Endothelial cell of umbilical vein (primary cell): ENCODE results near the gene IL1RL1. TPM values are rescaled to one million over a fixed set of nuclear protein-coding genes. Genes with fewer than 3 reads are reported as not detected.

ENCODE experiments used
- BruUV-seq: library from RNA; stranded (reverse); fragments of 400-500 nt; replicated peaks from 2 replicates; lab custom pipeline; 2021; lab: Mats Ljungman, UMichigan
- CTCF ChIA-PET: fragments of 300-600, 350-600 bp; sonication (Branson Sonifier 250); formaldehyde crosslinking; loops from one replicate; lab custom pipeline; 2021; ENCODE audit warnings: antibody characterized with exemption, inconsistent platforms; lab: Charles Lee
- POLR2A ChIA-PET: fragments of 300-600, 350-600 bp; sonication (Branson Sonifier 250); formaldehyde crosslinking; loops from one replicate; lab custom pipeline; 2021; ENCODE audit warnings: antibody characterized with exemption, inconsistent platforms; lab: Charles Lee
- DNase-seq: peaks from one replicate; pipeline ENCODE4 v3.0.0-alpha.2; 2011; ENCODE audit warnings: low read depth, low spot score
- FAIRE-seq: peaks from 2 replicates; lab custom pipeline; 2011; peaks lifted over from hg19 to GRCh38; lab: Jason Lieb, UNC
- H2AFZ ChIP-seq: 2 replicates; pipeline ENCODE4 v1.6.0; 2012; ENCODE audit warnings: low read depth, low read length, control low read depth, inconsistent platforms
- H3K27ac ChIP-seq: 2 replicates; pipeline ENCODE4 v1.5.1; 2011; ENCODE audit warnings: low read depth, mild to moderate bottlenecking, control low read depth, low read length, moderate library complexity; ENCODE audit not compliant: insufficient read depth
- H3K27me3 ChIP-seq, 2 experiments: 2 replicates each; pipeline versions ENCODE4 v1.6.0 to v1.6.1; 2011; ENCODE audit warnings: low read length in 2 of 2, mixed read lengths in 1 of 2; ENCODE audit not compliant: control insufficient read depth in 2 of 2, insufficient read depth in 2 of 2
- H3K36me3 ChIP-seq, 2 experiments: 2 replicates in 1 of 2; 3 replicates in 1 of 2; pipeline ENCODE4 v1.5.1; 2011; ENCODE audit warnings: low read length in 2 of 2, mild to moderate bottlenecking in 1 of 2, moderate library complexity in 1 of 2; ENCODE audit not compliant: control insufficient read depth in 2 of 2, insufficient read depth in 2 of 2; ENCODE audit errors: extremely low read depth in 1 of 2
- H3K4me1 ChIP-seq: 3 replicates; pipeline ENCODE4 v1.5.1; 2011; ENCODE audit warnings: mild to moderate bottlenecking, low read length; ENCODE audit not compliant: control insufficient read depth, insufficient read depth; ENCODE audit errors: extremely low read depth
- H3K4me2 ChIP-seq: 2 replicates; pipeline ENCODE4 v1.6.1; 2011; ENCODE audit warnings: low read length, control low read depth, mixed read lengths; ENCODE audit not compliant: insufficient read depth
- H3K4me3 ChIP-seq, 3 experiments: fragments of 200-600 bp in 1 of 3; sonication (generic), shearing (Covaris generic) in 1 of 3; replicated peaks in 1 of 3; 2 replicates each; pipeline ENCODE4 v1.5.1; 2011 to 2016; ENCODE audit warnings: control low read depth in 3 of 3, low read length in 3 of 3, mild to moderate bottlenecking in 2 of 3, inconsistent platforms in 1 of 3, low read depth in 1 of 3, moderate library complexity in 1 of 3; ENCODE audit not compliant: insufficient read depth in 1 of 3
- H3K79me2 ChIP-seq: 2 replicates; pipeline ENCODE4 v1.6.0; 2012; ENCODE audit warnings: low read length, inconsistent platforms; ENCODE audit not compliant: control insufficient read depth, insufficient read depth
- H3K9ac ChIP-seq: replicated peaks from 2 replicates; pipeline ENCODE3; 2011; ENCODE audit warnings: low read length, control low read depth; ENCODE audit not compliant: insufficient read depth; ENCODE audit errors: extremely low read depth
- H3K9me1 ChIP-seq: replicated peaks from 3 replicates; pipeline ENCODE4 v1.6.0; 2011; ENCODE audit warnings: mild to moderate bottlenecking, low read length; ENCODE audit not compliant: control insufficient read depth, insufficient read depth; ENCODE audit errors: extremely low read depth
- H3K9me3 ChIP-seq: replicated peaks from 2 replicates; pipeline ENCODE4 v1.5.1; 2012; ENCODE audit warnings: low read length, inconsistent platforms; ENCODE audit not compliant: control insufficient read depth, insufficient read depth
- H4K20me1 ChIP-seq: replicated peaks from 2 replicates; pipeline ENCODE3; 2011; ENCODE audit warnings: mild to moderate bottlenecking, low read length; ENCODE audit not compliant: control insufficient read depth, insufficient read depth; ENCODE audit errors: extremely low read depth
- CTCF ChIP-seq, 2 donors: IDR thresholded peaks; 1 replicate in 1 of 2; 2 replicates in 1 of 2; pipeline ENCODE4 v1.5.1; 2011; ENCODE audit warnings: low read length in 2 of 2, mild to moderate bottlenecking in 2 of 2, moderate library complexity in 2 of 2, control low read depth in 1 of 2, inconsistent platforms in 1 of 2, low read depth in 1 of 2; ENCODE audit not compliant: insufficient read depth in 1 of 2; ENCODE audit errors: extremely low read depth in 1 of 2
- EZH2 ChIP-seq: IDR thresholded peaks from 2 replicates; pipeline ENCODE4 v1.6.1; 2012; ENCODE audit warnings: borderline replicate concordance, low read depth, mild to moderate bottlenecking, moderate library complexity, low read length, inconsistent platforms; ENCODE audit not compliant: severe bottlenecking
- FOS ChIP-seq: IDR thresholded peaks from 2 replicates; pipeline ENCODE4 v1.6.1; 2011; ENCODE audit warnings: mild to moderate bottlenecking, low read length, moderate library complexity, borderline replicate concordance; ENCODE audit not compliant: insufficient read depth
- GATA2 ChIP-seq: IDR thresholded peaks from 2 replicates; pipeline ENCODE4 v1.7.0; 2011; ENCODE audit warnings: low read depth, mild to moderate bottlenecking, moderate library complexity, mixed read lengths, low read length; ENCODE audit not compliant: insufficient read length, insufficient read depth
- JUN ChIP-seq: IDR thresholded peaks from 2 replicates; pipeline ENCODE4 v1.6.1; 2011; ENCODE audit warnings: borderline replicate concordance, low read depth; ENCODE audit not compliant: insufficient read length, insufficient read depth
- MAX ChIP-seq: IDR thresholded peaks from 2 replicates; pipeline ENCODE4 v1.6.1; 2011; ENCODE audit not compliant: insufficient read depth, insufficient read length
- MYC ChIP-seq: IDR thresholded peaks from one replicate; pipeline ENCODE4 v1.6.1; 2011; ENCODE audit warnings: mild to moderate bottlenecking, low read depth, low read length
- POLR2A ChIP-seq: IDR thresholded peaks from 2 replicates; pipeline ENCODE4 v1.6.1; 2012; ENCODE audit warnings: low read depth, mild to moderate bottlenecking, control low read depth, low read length
- POLR2AphosphoS5 ChIP-seq: IDR thresholded peaks from 2 replicates; pipeline ENCODE4 v1.6.1; 2012; ENCODE audit warnings: low read depth, mild to moderate bottlenecking, control low read depth, low read length, moderate library complexity; ENCODE audit not compliant: insufficient read depth
- dilution Hi-C: fragments of 300-500 bp; cut with MboI; formaldehyde crosslinking; loops from one replicate; pipeline ENCODE4 v1.15.0; 2019; ENCODE audit warnings: low sequenced_read_pairs; ENCODE audit not compliant: extremely low pct_ligation_motif_present
- intact Hi-C: fragments of 100-400 bp; cut with micrococcal nuclease; formaldehyde crosslinking; loops from one replicate; pipeline ENCODE4 v1.10.0; 2022
- polyA plus RNA-seq, 4 experiments: library from polyadenylated mRNA; depleted of rRNA in 3 of 4; stranded (reverse) in 3 of 4; unstranded in 1 of 4; fragments of >200 nt; gene quantifications; 2 replicates each; pipeline versions ENCODE4 v1.2.1 to v1.2.3, GENCODE V29; 2011 to 2012; ENCODE audit warnings: missing spikeins in 1 of 4
- total RNA-seq: library from RNA; stranded (reverse); gene quantifications from 2 replicates; pipeline ENCODE4 v1.2.3, GENCODE V29; 2021

IL1RL1 gene
- total and polyA plus RNA-seq, 2 donors (not counting 3 experiments of a cell fraction or from before 2014, with no cell fraction given), result 32.2 to 44.0 TPM

GRCh38 chr2:102401456-102401855 lies 90.1 kb downstream of the IL1RL1 start:
- no peaks in the 10 kb centered on the region for H3K36me3 ChIP-seq

More at GRCh38 chr2:102401456-102401855, 90.1 kb downstream of the IL1RL1 start:
- H3K9ac ChIP-seq, result no peak overlapping the region
- BruUV-seq, result no TSS peak
- no peak overlapping the region for H3K27ac ChIP-seq
- no peaks in the 10 kb centered on the region for H3K4me1 ChIP-seq
- no peaks in the 10 kb centered on the region for H4K20me1 ChIP-seq
- FAIRE-seq (no peak), DNase-seq (no peak)
- no peak overlapping the region for H2AFZ ChIP-seq
- no peak overlapping the region for H3K4me2 ChIP-seq
- H3K9me3 ChIP-seq, result no peaks in the 10 kb centered on the region
- H3K27me3 ChIP-seq, result no peaks in the 10 kb centered on the region
- dilution Hi-C loops, result no loop called here
- intact Hi-C loops, result no loop called here
- H3K9me1 ChIP-seq, result no peaks in the 10 kb centered on the region
- ChIA-PET POLR2A (no interaction called here), CTCF (no interaction called here)
- no peaks in the 10 kb centered on the region for H3K79me2 ChIP-seq
- TF ChIP-seq GATA2 (no peak), JUN (no peak), POLR2A (no peak), MAX (no peak), EZH2 (no peak), MYC (no peak), FOS (no peak), POLR2AphosphoS5 (no peak), CTCF (IDR thresholded peaks at IDR 0.05; ENCODE audit: extremely low read depth in 1 of 2, insufficient read depth in 1 of 2, low read depth in 1 of 2, low read length in 2 of 2) (no peak)
- H3K4me3 ChIP-seq, result no peak overlapping the region

Other genes with a start within 250 kb of the IL1RL1 start
- 2.9 and 5.5 TPM in 2 replicates for gene IL1R1, start 168.8 kb upstream of the IL1RL1 start, total RNA-seq
- 5.4 and 5.6 TPM in 2 replicates for gene IL1R1, start 168.8 kb upstream of the IL1RL1 start, polyA plus RNA-seq
- gene IL1RL2, start 124.5 kb upstream of the IL1RL1 start, total RNA-seq, result 0.21 TPM in 1 of 2 replicates, not detected in the other
- gene IL1RL2, start 124.5 kb upstream of the IL1RL1 start, polyA plus RNA-seq, result 0.08 and 0.11 TPM in 2 replicates
- 3.6 and 4.0 TPM in 2 replicates for gene IL18R1, start 44.2 kb downstream of the IL1RL1 start, total RNA-seq
- 1.8 and 2.9 TPM in 2 replicates for gene IL18R1, start 44.2 kb downstream of the IL1RL1 start, polyA plus RNA-seq
- gene IL18RAP, start 111.6 kb downstream of the IL1RL1 start, total RNA-seq, result not detected in 2 replicates
- 0.03 and 0.05 TPM in 2 replicates for gene IL18RAP, start 111.6 kb downstream of the IL1RL1 start, polyA plus RNA-seq
- 0.07 TPM in 1 of 2 replicates, not detected in the other for gene SLC9A4, start 161.7 kb downstream of the IL1RL1 start, total RNA-seq
- not detected in 2 replicates for gene SLC9A4, start 161.7 kb downstream of the IL1RL1 start, polyA plus RNA-seq